Suppressor macrophage (primary cell): ENCODE measurements around the gene C16orf78.

Experiments
- DNase-seq, 4 experiments: peaks; one replicate each; pipeline ENCODE4 v3.0.0-alpha.2; 2020 to 2022

The C16orf78 gene

DNA sequence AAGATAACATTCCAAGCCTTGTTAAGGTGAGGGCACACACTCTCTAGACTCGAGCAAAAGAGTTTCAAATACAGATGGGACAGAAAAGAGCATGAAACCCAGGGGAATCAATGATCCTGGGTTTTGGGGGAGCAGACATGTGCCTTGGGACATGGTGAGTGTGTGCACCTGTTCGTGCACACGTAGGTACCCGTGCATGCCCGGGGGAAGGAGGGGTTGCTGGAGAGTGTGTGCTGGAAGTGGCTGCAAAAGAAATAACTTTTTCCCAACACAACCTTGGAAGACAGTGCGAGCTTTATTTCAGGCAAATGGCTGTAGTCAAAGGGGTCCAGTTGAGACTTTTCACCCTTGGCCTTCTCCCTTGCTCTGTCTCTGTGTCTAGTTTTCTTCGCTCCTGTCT is 62.6 kb downstream of the C16orf78 start:
- no peak for DNase-seq

DNA sequence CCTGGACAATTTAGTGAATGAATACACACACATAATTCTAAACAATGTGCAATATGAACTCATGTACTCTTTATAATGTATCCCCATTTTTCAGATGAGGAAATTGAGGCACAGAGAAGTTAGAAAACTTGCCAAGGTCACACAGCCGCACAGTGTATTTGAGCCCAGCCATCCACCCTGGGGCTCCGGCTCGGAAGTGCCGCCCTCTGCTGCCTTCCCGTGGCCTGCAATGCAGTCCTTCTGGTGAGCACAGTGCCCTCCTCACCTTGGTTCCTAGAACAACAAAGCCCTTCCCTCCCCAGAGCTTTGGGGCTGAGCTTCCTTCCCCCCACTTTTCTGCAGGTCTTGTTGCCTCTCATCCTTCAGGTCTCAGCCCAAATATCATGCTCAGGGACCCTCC is 63.7 kb downstream of the C16orf78 start:
- DNase-seq = no peak

GRCh38 chr16:49439050-49439449 is 65.4 kb downstream of the C16orf78 start:
- DNase-seq = no peak

GRCh38 chr16:49439676-49440075 is 66.1 kb downstream of the C16orf78 start:
- DNase-seq = no peak

- no peak for DNase-seq
These were observed 66.8 kb downstream of the C16orf78 start for GRCh38 chr16:49440156-49441065.

GRCh38 chr16:49441366-49441780 is 67.8 kb downstream of the C16orf78 start:
- DNase-seq = peak in 3 of 4 experiments; percentile 4 to 8 (median 5)

GRCh38 chr16:49442805-49443204 is 69.2 kb downstream of the C16orf78 start:
- no peak for DNase-seq

GRCh38 chr16:49443576-49443975 is 70.0 kb downstream of the C16orf78 start:
- no peak for DNase-seq

DNA sequence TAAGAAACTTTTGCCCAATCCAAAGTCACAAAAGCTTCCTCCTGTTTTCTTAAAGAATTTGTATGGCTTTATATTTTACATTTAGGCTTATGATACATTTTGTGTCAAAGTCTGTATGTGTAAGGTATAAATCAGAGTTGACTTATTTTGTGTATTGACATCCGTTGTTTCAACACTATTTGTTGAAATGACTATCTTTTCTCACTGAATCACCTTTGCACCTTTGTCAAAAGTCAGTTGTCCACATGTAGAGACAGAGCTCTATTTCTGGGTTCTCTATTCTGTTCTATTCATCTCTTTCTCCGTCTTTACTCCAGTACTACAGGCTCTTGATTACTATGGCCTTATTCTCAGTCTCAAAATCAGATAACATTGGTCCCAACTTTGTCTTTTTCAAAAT is 73.2 kb downstream of the C16orf78 start:
- DNase-seq = no peak
